GM18526 (cell line): Measurements from ENCODE around the gene PPP1R9B.

Source experiments
- POLR2A ChIP-seq: IDR thresholded peaks from 3 replicates; pipeline ENCODE4 v1.6.1; 2011; ENCODE audit not compliant: insufficient read length; ENCODE audit errors: extremely low read depth

Gene PPP1R9B

DNA sequence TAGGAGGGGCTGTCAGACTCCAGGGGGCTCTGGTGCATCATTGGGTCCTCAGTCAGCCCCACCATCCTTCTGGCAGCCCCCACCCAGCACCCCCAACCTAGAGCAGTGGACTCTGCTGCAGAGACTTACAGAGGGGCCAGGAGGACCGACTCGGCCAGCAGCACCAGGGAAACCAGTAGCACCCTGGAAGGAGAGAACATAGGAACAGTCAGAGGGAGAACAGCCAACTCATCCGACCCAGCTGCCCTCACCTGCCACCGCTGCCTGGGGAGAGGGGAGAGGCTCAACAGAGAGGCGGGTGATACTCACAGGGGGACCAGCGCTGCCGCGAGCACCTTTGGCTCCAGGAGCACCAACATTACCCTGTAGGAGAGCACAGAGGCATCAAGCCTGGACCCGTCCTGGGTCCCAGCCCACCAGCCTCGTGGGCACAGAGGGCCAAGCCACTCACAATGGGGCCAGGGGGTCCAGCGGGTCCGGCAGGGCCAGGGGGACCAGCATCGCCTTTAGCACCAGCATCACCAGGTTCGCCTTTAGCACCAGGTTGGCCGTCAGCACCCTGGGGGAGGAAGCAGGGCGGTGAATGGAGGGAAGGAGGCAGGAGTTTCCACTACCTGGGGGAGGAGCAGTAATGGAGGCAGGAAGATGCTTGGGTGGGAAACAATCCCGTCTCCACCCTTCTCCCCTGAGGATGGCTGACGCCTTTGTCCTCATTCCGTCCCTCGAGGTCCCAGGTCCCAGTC, 39.2 kb upstream of the PPP1R9B start:
- no peak for TF ChIP-seq POLR2A

DNA sequence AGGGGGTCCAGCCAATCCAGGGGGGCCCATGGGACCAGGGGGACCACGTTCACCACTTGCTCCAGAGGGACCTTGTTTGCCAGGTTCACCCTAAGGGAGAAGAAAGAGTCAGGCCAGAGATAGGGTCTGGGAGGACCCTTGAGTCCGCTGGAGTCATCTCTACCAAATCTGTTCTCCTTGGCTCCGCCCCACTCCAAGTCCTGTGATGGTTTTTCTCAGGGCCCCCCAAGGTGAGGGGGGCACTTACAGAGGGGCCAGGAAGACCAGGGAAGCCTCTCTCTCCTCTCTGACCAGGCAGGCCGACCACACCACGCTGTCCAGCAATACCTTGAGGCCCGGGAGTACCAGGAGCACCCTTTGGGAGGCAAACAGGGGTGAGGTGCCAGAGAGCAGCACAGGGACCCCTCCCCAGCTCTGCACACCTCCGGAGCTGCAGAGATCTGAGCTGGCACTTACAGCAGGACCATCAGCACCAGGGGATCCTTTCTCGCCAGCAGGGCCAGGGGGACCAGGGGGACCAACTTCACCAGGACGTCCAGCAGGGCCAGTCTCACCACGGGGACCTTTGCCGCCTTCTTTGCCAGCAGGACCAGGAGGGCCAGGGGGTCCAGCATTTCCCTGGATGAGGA, 38.6 kb upstream of the PPP1R9B start:
- TF ChIP-seq POLR2A = no peak

DNA sequence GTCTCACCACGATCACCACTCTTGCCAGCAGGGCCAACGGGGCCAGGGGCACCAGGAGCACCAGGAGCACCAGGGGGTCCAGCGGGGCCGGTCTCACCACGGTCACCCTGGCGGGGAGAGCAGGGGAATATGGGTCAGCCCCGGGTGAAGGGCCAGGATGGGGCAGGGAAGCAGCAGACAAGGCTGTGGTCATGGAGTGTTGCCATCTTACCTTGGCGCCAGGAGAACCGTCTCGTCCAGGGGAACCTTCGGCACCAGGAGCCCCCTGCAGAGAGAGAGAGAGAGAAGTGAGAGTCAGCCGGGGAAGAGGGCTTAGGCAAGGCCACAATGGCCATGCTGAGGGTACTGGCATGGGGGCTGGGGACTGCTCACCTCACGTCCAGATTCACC, 38.0 kb upstream of the PPP1R9B start:
- TF ChIP-seq POLR2A = no peak

DNA sequence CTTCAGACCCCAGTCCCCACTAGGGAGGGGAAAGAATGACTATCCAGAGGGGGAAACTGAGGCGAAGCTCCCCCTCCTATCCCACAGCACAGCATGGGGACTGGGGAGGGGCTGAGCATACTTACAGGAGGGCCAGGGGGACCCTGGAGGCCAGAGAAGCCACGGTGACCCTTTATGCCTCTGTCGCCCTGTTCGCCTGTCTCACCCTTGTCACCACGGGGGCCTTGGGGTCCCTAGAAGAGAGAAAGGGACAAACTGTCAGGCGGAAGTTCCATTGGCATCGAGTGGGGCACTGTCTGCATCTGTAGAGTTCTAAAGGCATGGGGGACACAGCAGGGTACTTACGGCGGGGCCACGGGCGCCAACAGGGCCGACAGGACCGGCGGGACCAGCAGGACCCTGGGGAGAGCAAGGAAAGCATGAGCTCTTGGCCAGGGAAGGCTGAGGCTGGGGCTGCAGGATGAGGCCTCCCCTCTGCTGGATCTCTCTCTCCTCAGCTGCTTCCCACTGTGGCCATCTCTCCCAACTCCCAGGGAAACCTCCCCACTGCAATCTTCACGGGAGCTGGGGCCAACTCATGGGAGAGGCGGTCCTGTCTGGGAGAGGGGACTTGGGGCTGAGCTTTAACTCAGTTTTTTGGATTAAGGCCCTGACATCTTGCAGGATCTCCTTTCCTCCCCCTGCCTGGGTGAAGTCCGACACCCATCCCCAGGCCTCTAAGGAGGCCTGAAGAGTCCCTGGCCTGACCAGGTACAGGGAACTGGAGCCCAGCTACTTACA, 37.5 kb upstream of the PPP1R9B start:
- TF ChIP-seq POLR2A = no peak

DNA sequence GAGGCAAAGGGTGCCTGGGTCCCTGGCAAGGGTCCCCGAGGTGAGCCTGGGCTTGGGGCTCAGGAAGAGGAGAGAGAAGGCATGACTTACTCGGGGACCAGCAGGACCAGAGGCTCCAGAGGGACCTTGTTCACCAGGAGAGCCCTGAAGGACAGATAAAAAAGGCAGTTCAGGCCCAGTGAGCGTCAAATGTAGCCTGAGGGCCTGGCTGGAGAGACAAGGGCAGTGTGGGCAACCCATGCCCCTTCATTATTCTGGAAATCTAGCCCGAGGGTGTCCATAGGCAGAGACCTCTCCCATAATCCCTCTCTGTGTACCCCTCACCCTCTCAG, 36.9 kb upstream of the PPP1R9B start:
- no peak for TF ChIP-seq POLR2A

DNA sequence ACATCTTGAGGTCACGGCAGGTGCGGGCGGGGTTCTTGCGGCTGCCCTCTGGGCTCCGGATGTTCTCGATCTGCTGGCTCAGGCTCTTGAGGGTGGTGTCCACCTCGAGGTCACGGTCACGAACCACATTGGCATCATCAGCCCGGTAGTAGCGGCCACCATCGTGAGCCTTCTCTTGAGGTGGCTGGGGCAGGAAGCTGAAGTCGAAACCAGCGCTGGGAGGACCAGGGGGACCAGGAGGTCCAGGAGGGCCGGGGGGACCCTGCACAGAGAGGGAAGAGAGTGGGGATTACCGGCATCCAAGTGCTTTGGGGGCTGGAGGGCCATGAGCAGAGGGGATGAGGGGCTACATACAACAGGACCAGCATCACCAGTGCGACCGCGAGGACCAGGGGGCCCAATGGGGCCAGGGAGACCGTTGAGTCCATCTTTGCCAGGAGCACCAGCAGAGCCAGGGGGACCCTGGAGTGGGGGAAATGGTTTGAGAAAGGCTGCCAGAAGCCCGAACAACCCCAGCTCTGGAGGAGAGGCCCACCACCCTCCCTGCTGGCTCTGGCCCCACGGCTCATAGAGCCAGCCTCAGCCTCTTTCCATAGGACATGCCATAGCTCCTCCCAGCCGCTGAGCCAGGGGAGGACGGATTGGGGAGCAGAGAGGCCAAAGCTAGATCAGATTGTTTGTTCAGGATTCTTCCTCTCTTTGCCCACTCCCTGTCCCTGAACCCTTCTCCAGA, 36.4 kb upstream of the PPP1R9B start:
- no peak for TF ChIP-seq POLR2A

DNA sequence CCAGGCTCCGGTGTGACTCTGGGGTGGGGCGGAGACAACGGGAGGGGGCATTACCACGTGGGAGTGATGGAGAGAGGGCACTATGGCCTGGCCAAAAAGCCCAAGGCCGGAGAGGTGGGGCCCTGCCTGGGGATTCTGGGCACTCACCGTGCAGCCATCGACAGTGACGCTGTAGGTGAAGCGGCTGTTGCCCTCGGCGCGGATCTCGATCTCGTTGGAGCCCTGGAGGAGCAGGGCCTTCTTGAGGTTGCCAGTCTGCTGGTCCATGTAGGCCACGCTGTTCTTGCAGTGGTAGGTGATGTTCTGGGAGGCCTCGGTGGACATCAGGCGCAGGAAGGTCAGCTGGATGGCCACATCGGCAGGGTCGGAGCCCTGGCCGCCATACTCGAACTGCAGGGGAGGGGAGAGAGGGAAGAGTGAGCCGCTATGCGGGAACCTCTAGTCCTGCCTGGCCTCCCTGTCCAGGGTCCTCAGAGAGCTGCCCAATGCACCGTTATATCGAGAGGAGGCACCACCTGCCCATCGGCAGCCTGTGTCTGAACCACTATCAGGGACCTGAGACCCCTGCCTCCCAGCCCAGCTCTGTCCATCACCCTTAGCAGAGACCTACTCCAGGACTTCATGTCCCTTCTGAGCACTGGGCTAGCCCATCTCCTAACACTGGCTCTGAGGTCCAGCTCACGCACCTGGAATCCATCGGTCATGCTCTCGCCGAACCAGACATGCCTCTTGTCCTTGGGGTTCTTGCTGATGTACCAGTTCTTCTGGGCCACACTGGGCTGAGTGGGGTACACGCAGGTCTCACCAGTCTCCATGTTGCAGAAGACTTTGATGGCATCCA, 35.4 kb upstream of the PPP1R9B start:
- TF ChIP-seq POLR2A = no peak

DNA sequence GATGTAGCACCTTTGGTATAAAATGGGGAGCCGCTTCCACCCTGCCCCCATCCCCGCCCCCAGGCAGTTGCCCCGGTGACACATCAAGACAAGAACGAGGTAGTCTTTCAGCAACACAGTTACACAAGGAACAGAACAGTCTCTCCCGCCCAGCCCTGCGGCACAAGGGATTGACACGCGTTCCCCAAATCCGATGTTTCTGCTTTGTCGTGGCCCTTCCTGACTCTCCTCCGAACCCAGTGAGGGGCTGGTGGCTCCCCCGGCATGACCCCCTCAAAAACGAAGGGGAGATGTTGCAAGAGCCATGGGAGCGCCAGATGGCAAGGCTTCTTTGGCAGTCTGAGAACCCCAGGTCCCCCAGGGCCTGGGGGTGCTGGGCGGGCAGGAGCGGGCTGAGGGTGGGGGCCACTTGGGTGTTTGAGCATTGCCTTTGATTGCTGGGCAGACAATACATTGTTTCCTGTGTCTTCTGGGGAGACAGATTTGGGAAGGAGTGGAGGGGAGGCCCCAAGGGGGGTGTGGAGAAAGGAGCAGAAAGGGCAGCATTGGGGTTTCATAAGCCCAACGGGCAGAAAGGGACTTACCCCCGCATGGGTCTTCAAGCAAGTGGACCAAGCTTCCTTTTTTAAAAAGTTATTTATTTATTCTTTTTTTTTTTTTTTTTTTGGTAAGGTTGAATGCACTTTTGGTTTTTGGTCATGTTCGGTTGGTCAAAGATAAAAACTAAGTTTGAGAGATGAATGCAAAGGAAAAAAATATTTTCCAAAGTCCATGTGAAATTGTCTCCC, 34.3 kb upstream of the PPP1R9B start:
- TF ChIP-seq POLR2A = no peak

DNA sequence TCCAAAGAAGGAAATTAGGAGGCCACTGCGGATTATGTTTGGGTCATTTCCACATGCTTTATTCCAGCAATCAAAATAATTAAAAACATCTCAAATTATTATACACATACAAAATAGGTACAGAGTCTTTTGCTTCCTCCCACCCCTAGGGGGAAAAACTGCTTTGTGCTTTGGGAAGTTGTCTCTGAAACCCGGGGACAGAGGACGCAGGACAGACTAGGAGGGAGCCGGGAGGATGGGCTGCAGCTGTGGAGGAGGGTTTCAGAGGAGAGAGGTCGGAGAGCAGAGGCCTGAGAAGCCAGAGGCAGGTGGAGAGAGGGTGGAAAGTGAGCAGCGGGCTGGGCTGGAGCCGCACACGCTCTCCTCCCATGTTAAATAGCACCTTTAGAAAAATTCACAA, 33.6 kb upstream of the PPP1R9B start:
- no peak for TF ChIP-seq POLR2A

DNA sequence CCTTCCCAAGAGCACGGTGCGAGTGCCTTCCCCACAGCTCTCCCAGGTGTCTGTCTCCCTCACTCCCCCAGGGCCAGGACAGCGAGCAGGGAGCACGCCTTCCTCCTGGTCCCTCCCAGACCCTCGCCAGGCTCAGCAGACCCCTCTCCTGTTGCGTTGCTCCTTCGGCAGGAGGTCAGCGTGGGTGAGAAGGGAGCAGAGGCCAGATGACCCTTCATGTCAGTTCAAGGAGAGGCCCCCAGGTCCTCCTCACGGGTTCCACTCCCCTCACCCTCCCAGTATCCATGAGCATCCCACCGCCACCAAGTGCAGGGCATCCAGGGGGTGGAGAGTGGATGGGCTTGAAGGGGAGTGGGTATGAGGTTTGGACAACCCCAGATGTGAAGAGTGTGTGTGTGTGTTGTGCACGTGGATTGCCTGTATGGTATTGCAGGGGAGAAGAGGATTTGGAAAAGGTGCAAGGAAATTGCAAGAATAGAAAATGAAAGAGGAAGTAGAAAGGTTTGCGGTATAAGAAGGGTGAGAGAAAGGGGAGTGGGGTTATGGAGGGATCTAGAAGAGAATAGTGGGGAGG, 33.0 kb upstream of the PPP1R9B start:
- TF ChIP-seq POLR2A = no peak

DNA sequence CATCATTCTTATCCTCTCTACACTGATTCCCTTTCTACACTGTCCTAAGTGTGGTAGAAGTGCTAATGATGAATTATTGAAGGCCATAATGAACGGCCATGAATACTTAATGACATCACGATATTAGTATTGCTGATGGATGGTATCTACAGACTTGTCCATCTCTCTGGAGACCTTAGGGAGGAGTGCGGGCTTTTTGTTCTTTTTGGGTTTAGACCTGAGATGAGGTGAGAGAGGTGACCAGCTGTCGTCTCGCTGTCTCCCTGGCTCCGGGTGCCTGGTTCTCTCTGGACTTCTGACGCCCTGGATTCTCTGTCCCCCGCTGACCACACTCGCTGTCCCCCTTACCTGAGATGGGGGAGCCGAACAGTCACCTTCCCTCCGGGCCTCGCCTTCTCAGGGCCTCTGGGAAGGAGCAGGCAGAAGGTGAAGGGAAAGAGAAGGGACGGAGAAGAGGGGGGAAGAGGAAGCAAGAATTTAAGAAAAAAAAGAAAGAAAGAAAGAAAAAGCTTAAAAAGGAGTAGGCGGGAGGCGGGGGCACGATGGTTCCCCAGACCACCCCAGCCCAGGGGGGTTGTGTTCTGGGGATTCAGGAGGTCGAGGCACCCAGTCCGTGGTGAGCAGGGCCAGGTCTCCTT, 32.4 kb upstream of the PPP1R9B start:
- no peak for TF ChIP-seq POLR2A

DNA sequence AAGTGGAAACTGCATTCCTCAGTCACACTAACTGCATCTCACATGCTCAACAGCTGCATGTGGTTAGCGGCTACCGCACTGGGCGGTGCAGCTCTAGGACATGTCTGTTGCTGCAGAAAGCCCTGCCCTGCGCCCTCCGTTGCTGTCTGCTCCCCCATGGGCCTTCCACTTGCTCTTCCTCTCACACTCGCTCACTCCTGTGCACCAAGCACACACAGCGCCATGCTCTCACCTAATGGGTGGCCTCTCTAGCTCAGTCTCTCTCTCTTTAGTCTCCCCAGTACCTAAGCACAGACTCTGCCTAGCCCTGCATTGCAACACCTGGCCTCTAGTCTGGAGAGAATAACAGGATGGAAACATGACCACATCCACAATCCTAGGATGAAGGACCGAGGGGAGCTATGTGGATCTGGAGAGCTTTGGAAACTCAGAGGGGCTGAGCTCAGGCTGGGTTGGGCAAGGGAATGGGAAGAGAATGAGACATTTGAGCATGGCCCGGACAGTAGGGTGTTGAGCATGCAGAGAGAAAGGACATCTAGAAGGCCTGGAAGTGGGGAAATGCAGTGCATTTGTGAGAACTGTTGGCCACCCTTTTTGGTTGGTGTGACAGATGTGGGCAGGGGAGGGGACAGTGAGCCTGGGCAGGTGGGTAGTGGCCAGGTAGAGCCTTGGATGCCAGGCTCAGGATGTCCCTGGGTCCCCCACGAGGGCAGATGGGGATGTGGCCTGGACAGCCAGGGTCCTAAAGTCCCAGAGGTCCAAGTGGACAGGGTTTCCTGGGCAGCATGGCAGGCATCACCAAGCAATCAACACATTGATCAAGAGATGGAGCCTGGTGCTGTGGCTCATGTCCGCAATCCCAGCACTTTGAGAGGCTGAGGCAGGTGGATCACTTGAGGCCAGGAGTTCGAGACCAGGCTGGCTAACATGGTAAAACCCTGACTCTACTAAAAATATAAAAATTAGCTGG, 31.4 kb upstream of the PPP1R9B start:
- TF ChIP-seq POLR2A = no peak
